Activated CD8-positive, alpha-beta memory T cell treated with anti-CD3 and anti-CD28 coated beads for 4 hours (primary cell): ENCODE data around the gene KIAA1755.

Experiments
- DNase-seq, 2 donors: peaks; one replicate each; pipeline ENCODE4 v3.0.0-alpha.2; 2020; ENCODE audit warnings: low read depth in 2 of 2

The KIAA1755 gene

DNA sequence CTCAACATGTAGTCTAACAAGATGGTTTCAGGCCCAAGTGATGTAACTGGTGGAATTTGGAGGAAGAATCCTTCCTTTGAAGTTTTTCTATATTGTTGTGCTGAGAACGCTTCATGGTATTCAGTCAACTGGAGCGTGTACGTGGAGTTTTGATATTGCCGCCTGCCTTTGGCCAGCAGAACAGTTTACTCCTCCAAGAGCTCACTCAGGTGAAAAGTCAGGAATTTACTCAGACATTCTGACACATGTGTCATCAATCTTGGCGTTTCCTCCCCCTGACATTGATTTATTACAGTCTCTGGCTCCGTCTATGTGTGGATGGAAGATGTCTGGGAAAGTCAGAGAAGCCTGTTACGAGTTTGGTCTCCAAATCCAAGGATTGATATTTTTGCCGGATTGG is 76.4 kb downstream of the KIAA1755 start:
- DNase-seq: no peak

GRCh38 chr20:38181971-38182370 is 78.6 kb downstream of the KIAA1755 start:
- DNase-seq: no peak

DNA sequence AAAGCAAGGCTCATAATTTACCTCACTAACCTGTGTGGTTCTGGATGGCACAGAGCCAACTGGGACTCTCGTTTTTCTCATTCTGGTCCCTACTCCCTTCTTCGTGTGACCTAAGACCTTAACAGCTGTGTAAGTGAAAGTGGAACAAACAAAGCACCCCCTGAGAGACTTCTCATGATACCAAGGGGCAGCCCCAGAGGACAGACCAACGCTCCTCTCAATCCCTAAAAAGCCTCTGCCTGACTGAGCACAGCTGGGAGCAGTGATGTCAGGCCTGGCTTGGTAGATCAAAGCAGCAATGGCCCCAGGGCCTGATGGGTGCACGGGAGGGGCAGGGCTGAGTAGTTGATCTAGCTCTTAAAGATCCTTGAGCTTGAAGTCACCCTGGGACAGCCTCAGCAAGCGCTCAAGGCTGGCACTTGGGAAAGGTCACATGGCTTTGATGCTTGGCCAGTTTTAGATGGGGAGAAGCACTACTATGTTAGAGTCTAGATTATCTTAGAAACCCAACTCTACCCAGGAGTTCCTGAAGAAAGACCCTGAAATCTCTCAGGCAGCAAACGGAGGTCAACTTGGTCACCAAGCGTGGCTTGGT is 79.2 kb downstream of the KIAA1755 start:
- DNase-seq: no peak

DNA sequence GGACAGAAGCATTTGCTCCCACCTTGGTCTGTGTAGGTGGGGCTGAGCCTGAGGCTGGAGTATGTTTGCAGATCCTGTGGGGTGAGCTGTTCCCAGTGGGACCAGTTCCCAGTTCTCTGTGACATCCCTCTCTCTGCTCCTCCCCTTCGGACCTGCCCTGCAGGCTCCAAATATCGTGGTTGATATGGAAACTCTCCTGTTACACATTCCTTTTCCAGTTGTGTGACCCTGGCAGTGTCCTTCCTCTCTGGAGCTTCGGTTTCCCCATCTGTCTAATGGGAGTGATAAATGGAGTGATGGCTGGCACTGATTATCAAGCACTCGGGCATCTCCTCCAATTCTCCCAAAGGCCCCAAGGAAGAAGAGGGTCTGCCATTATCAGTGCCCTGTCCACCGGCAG is 79.8 kb downstream of the KIAA1755 start:
- DNase-seq: no peak

DNA sequence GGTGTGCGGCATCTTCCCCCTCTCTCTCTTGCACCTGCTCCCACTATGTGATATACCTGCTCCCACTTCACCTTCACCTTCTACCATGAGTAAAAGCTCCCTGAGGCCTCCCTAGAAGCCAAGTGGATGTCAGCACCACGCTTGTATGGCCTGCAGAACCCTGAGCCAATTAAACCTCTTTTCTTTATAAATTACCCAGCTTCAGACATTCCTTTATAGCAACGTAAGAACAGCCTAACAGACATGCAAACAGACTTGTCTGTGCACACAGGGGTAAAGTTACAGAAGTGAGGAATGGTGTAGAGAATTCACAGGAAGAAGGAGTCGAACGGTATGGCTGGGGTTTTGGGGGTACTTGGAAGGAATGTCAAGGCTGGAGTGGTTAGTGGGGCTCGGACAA is 80.7 kb downstream of the KIAA1755 start:
- no peak for DNase-seq

- DNase-seq: no peak
Observed at GRCh38 chr20:38178581-38178980, 82.0 kb downstream of the KIAA1755 start.

- no peak for DNase-seq
Observed at GRCh38 chr20:38178065-38178491, 82.5 kb downstream of the KIAA1755 start.

- DNase-seq: no peak
Observed at GRCh38 chr20:38177201-38177600, 83.3 kb downstream of the KIAA1755 start.

DNA sequence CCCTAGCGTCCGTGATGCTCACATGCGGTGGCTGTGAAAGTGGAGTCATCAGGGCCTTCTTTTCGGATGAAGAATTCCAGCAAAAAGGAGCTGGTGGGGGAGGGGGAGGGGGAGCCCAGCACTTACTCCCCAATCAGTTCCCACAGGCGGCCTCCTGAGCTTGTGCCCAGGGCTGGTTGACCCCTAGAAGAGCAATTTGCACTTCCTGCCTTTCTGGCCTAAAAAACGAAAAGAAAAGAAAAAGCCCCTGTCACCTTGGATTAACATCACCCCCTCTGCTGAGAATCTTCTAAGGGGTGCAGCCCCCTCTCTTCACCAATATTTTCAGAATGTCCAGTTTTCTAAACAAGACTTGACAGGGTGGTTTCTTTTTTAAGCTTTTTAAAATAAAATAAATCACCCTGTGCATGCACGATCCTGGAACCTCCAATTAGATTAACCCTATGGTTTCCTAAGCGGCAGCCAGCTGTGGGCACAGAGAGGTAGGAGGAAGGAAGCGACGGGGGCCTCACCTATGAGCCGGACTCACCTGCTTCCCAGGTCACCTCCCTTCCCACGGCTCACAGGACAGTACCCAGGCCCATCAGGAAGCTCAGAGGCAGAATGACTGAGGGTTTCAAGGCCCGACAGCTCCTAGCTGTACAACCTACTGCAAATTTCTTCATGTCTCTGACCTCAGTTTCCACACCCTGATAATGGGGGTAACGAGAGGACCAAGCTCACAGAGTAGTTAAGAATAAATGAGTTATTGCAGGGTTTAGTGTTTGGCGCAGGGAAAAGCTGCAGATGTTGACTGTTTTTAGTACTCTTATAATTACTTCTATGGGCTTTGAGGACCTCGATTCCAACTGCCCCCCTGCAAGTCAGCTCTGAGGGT is 85.0 kb downstream of the KIAA1755 start:
- DNase-seq: no peak

DNA sequence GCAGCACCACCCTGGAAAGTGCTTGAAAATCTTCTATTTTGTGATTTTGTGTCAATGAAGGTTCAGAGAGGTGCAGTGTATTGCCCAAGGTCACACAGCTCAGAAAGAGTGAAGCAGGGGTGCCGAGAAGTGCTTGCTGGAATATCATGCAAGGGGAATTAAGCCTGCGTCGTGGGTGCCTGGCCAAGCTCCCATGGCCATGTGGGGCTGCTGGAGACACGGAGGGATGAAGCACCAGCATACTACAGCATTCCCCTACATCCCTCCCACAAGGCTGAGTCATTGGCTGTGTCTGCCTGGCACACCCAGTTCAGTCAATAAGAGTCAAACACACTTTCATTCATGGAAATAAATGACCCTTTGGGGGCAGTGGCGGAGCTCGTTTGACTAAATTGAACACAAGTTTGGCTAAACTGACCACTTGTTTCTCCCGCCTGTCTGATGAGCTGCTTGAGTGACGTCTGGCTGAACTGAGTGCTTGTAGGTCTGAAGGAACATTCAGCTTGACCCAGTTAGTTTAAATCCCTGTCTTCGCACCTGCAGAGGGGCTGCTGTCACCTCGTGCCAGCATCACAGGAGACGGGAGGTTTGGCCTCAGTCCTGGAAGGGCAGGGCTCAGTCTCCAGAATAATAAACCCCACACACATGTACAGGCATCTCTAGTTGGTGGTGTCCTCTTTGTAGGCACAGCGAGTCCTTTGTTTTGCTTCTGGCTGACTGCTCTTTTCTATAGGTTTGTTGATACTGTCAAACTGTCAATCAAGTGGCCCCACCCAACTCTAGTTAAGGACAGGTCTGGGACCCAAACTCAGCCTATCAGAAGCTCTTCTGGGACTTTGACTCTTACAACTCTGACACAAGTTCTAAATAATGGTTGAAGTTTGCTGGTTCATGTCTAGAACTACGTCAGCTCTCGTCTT is 87.0 kb downstream of the KIAA1755 start:
- no peak for DNase-seq

GRCh38 chr20:38172408-38172807 is 88.1 kb downstream of the KIAA1755 start:
- no peak for DNase-seq

DNA sequence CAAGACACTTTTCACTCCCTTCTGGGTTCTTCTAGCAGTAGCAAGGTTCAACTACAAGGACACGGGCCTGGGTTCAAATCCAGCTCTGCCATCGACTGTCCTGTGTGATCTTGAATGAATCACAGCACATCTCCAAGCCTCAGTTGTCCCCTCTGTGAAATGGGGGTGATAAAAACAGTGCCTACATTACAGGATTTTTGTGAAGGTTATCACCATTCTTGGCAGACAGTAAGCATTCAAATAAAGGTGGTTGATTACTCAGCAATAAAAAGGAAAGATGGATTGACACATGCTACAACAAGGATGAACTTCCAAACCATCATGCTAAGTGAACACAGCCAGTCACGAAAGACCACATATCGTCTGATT is 88.9 kb downstream of the KIAA1755 start:
- DNase-seq: no peak

DNA sequence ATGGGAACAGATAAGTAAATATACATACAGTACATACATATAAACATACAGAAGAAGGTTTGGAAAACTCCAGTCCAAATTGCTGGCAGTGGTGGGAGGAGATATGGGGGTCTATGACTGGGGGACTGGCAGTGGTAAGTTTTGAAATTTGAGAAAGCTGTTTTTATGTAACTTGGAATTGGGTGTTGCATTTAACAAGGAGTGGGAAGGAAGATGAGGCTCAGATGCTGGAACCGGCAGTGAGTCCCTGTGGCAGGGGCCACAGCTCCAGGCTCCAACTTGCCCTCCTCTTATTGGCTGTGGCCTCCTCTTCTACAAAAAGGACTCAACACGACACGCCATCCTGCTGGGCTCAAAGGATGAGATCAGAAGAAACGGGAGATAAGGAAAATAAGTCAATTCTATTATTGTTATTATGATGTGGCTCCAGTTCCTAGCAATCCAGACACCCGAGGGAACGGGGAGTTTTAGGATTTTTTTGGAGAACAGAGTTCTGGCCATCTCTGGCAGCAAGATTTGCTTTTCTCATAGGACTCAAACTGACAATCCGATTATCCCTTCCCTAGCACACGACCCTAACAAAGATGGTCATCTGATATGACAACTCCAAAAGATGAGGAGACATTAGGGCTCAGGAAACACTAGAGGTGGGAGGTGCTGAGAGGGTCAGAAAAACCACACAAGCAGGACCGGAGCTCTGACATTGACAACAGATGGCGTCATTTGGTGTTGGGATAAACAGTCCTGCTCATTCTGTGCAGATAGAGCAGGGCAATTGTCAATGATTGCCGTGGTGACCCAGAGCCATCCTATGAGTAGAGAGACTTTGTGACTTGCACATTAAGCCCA is 89.5 kb downstream of the KIAA1755 start:
- no peak for DNase-seq

GRCh38 chr20:38170219-38170825 is 90.2 kb downstream of the KIAA1755 start:
- no peak for DNase-seq

- no peak for DNase-seq
Observed at GRCh38 chr20:38169636-38170193, 90.8 kb downstream of the KIAA1755 start.

DNA sequence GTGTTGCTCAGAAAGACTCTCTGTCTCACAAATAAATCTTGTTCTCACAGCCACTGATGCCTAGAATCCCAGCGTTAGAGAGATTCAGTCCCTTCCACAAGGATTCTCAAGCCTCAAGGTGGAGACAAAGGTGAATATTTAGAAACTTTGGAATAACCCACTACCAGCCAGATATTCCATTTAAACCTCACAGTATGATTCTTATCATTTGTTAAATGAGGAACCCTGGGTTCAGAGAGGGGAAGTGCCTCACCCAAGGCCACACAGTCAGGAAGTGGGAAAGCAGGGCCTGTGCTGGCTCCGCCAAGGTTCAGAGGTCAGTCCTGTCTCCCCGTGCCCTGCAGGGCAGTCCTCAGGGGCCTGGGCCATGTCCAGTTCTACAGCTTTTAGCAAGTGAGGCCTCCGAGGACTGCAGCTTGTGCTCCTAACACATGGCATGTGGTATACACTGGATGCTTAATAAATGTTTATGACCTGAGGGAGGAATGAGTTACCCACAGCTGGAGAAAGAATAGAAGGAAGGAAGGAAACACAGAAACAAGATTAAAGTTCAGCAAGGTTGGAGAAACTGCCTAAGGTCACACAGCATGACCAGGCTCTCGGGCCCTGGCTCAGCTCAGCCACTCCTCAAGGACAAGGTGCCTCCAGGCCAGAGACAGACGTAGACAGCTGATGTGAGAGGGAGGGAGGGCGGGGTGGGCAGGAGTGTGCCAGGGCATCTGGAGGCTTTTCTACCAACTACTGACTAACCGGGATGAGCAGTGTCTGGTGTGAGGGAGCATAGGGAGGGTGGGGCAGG is 91.5 kb downstream of the KIAA1755 start:
- DNase-seq: no peak

DNA sequence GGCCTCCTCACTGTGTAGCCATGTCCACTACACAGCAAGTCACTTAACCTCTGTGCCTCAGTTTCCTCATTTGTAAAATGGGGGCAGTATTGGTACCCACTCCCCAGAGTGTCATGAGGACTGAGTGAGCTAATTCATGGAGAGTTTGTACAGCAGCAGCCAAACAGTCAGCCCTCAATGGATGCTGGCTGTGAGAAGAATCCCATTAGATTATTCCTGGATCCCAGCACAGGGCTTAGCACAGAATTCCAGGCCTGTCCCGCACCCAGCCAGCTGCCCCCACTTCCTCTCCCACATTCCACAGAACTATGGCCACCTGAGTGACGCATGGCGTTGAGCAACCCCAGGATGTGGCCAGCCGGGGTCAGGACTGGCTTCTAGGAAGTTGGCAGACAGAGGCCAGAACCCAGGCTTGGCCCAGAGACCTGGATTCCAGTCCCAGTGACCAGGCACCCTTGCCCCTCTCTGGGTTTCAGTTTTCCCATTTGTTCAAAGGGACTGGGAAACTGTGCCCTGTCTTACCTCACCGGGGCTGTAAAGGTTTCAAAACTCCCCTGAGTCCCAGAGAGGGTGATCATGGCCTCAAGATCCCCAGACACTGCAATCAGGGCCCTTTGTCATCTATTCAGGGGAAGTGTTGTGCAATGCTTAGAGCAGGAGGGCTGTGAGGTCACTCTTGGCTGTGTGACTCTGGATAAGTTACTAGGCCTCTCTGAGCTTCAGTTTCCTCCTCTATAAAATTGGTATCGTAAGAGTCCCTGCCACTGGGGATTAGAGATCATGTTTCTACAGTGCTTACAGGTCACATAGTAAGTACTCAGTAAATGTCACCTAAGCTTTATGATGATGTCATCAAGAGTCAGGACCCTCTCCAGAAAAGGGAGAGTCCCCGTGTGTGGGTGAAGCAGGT is 92.4 kb downstream of the KIAA1755 start:
- no peak for DNase-seq

DNA sequence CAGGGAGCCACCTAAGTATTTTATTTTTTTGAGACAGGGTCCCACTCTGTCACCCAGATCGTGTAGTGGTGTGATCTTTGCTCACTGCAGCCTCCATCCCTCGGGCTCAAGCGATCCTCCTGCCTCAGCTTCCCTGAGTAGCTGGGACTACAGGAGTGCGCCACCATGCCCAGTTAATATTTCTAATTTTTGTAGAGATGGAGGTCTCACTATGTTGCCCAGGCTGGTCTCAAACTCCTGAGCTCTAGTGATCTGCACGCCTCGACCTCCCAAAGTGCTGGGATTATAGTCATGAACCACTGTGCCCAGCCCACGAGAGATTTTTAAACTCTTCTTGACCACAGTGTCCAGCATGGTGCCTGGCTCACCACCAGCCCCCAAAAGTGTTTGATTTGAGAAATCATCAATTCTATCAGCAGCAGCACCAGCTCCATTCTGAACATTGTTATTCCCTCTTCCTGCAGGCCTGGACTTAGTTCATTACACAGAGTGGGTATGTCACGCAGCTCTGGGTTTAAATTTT is 93.1 kb downstream of the KIAA1755 start:
- DNase-seq: no peak
